NCI-H1417 treated with DMSO at 0.1 percent for 48 hours (cell line): Measurements from ENCODE around the gene DGKG.

Experiments
- DNase-seq: peaks from one replicate; lab custom pipeline; 2025; lab: John Stamatoyannopoulos, UW

The DGKG gene

DNA sequence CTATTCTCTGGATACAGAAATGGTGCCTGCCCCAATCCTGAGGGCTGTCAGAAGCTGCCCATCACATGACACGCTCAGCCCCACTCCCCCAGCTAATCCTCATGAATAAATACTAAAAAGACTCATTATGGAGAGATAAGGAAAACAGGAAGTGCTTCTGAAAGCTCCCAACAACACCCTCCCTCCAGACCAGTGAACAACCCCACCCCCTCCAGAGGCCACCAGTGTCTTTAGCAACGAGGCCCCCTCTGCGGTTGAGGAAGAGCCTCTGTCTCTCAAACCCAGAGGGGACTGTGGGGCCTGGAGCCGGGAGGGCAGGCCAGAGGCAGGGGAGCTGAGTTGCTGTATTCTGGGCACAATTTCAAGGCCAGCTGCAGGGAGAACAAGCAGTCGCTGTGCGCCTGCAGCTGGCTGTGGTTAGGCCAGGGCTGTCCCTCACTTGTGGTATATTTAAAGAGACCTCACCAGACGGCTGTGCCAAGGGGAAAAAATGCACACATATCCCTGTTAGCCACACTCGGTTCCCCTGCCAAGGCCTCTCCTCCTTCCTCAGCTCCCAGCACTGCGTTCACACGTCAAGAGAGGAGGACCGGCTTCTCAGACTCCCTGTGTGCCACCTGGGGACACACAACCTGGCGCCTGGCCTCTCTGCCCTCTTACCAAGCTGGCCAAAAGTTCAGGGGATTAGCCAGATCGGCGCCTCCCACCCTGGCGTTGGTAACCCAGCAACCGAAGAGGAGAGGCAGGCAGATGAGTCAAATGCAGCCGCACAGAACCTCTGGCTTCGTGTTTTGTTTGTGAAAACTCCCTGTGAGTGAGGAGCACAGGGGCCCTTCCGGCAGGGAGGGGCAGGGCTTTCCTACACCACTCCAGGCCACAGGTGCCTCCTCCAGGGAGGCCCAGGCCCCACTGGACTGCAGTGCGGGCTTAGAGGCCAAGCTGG is 152.0 kb downstream of the DGKG start:
- no peak for DNase-seq

DNA sequence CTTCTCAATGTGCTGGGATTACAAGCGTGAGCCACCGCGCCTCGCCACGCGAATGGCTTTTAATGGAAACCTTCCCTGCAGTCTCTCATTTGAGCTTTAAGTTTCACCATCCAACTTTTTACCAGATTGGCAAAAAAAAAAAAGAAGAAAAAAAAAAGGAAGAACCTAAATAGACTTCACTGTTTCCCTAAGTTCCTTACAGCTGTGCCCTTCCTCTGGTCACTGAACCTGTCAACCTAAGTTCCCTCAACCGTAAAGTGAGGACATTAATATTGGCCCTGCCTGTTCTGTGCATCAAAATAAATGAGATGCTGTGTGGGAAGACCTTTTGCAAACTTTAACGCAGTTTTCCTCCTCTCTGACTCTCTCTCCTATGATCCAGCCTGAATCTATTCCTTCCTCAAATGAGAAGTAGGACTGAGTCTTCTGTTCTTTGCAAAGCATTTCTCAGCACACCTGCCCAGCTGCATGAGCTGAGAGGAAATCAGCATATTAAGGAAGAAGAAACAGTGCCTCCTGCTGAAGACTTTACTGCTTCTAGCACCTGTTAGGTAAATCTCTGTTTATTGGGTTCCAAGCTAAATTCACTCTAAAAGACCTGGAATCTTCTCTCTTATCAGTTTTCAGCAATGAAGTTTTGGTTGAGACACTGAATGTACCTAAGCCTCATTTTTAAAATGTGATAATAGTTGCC is 153.6 kb downstream of the DGKG start:
- no peak for DNase-seq

DNA sequence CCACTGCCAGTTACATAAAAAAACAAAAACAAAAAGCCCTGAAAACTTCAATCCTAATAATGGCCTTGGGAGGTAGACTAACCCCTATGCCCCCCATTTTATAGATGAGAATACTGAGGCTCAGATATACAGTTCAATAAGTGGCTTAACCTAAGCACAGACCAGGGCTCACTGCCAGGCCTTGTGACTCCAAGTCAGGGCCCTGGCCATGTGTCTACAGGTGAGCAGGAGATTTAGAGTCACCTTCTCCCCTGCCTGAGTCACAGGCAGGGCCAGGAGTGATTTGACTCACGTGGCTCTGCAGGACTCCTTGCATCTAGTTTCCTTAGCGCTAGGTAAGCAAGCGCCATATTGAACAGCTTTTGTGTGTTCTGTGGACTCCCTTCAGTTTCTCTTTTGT is 154.5 kb downstream of the DGKG start:
- DNase-seq: no peak

DNA sequence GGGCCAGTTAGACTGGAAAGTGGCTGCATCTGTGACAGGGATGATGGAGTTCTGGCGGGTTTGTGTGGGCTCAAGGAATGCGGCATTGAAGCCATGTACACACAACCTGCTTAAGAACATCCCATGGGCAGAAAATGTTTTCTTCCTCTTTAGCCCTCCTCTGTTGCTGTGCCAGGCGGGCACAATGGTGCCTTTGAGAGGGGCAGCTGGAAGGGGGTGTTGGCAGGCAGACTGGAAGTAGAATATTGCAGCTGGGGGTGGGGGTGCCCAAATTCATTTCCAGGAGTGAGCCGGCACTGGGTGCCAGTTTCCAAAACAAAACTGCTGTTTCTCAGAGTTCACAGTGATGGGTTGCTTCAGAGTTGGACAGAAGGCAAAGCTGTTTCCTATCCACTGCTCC is 161.3 kb downstream of the DGKG start:
- no peak for DNase-seq

DNA sequence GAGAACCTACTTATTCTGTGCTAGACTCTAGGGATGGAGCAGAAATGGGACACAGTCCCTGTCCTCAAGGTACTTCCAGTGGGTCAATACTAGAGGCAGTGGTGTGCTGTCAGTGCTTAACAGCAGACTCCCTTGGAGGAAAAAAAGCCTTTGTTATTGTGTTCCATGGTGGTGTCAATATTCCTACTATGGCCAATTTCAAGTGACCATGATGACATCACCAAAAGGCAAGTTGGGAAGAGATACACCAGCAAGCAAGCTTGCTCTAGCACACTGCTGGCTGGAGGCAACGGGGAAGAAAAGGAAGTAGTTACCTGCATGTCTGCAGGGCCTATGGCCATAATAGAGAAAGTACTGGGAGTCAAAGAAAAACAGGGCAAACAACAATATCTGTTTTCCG is 163.6 kb downstream of the DGKG start:
- no peak for DNase-seq

DNA sequence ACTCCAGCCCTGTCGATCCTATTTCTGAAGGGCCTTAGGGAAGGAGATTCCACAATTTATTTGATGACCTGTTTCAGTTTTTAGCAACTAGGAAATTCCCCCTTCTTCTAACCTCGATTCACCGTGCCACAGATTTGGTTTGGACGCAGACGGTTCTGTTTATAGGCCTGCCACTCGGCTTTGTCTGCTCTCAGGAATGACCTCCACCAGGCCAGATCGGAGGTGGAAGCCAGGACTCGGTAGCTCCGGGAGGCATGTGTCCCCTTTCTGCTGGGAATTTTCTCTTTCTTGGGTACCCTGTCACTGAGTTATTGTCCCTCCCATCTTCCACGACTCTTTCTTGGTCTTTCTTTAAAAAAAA is 167.6 kb downstream of the DGKG start:
- DNase-seq: no peak

DNA sequence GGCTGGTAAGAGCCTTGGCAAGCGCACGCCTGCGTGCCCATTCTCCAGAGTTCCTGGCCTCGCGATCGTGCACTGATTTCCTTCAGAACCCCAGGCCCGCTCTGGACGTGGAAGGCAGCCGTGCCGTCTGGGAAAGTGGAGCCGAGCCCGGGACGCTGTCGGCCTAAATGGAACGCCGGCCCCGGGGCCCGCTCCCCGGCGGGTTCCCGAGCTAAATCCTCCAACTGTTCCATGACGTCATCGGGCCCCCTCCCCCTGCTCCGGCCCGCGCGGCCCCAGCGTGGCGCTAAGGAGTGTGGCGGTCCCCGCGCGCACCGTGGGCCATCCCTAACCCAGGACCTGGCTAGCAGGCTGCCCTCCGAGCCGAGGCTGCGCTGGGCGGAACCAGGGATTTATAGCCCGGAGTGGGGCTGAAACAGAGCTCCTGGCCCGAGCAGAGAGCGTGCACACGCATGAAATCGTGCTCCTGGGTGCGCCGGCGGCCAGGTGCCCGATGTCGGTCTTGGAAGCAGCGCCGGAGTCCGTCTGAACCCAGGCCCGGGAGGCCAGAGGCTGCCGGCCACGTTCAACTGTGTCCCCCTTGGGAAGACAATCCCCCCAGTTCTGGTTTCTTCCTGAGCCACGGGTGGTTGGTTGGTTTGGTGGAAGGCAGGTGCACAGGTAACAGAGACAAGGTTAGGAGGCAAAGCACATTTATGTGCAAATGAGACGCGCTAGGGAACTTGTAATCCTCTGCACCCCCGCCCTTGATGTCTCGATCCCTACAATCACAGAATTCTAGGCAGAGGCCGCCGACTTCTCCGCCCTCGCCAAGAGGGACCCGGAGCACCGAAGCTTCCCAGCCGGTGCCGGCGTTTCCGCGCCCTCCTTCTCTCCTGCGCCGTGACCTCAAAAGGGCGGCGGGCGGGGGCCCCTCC is 168.2 kb downstream of the DGKG start:
- no peak for DNase-seq

DNA sequence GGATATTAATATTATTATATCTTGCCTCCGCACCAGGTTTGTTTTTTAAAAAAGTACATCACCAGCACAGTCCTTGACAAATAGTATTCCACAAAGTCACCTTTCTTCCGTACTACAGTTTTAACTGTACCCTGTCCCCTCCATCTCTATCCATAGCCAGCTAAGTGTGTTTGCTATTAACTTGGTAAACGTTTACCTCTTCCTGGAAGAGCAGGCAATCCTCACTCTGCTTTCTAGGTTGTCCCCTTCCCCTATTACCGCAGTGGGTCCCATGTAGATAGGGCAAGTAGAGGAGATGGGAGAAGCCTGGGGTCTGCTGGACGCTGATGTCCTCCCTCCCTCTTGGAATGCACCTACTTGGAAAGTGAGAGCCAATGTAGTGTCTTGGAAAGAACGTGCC is 169.2 kb downstream of the DGKG start:
- DNase-seq: no peak

DNA sequence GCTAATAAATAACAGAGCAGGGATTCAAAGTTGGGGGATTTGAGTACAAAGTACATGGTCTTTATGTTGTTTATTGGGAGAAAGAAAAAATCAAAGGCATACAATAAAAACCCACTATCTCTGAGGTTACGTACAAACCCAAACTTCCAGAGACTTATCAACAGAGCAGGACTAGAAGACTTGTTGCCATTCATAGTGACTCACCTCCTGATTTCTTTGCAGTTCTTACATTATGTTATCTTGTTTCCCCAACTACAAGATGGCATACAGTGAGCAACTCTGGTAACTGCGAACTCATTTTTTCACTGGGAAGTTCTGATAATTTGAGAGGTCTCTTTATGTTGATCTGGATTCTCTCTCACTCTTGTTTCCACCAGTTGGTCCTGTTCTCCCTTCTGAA is 172.5 kb downstream of the DGKG start:
- no peak for DNase-seq

DNA sequence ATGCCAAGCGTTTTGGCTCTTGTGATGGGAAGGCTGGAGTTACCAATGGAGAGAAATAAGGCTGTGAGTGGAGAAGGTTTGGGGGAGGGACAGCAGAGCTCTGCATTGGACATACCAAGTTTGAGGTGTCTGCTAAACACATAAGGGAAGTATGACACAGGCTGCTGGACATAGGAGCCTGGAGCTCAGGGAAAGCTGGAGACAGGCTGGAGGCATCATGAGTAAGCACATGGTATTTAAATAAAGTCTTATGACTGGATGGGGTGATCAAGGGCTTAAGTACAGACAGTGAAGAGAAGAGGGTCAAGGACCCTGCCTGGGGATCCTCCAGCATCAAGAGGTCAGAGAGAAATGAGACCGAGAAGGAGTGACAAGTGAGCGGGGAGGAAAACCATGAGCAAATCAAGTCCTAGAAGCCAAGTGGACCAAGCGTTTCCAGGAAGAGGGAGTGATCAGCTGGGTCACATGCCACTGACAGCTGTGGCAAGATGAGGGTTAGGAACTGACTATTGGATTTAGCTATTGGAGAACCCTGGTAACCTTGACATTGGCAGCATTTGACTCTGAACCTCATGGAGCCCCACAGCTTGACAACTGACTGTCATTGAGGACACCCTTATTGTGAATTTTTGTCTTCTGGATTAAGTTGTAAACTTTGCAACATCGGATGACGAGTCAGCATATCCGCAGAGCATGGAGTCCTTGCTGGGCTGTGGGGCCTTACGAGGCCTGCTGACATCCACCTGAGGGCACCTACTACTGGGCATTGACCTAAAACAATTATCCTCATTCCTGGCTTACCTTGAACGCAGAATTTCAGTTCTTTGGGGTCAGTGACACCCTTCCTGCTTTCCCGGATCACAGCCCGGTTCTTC is 174.4 kb downstream of the DGKG start:
- DNase-seq: no peak

DNA sequence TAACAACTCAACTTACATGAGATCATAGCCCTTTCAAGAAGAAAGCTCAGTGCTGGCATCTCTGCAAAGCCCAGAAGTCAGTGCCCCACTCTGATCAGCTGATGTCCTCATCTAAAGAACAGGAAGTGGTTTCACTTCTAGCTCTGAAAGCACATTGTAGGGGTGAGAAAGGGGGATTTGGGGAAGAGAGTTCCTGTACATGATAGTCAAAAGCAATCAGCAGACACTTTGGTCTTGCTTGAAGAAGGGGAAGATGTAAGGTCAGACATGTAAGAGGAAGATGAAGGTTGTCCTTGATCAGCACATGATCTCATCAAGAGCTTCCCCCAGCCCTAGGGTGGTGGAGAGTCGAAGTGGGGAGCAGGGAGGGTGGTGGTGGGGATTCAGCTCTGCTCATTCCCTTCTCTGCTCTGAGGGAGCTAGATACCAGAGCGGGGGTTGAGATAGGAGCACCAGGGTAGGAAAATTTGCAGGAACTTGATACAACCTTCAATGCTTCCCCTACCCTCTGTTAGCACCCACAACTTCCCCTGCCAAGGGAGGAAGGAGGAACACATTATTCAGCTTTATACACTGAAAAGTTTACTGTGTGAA is 176.7 kb downstream of the DGKG start:
- no peak for DNase-seq

DNA sequence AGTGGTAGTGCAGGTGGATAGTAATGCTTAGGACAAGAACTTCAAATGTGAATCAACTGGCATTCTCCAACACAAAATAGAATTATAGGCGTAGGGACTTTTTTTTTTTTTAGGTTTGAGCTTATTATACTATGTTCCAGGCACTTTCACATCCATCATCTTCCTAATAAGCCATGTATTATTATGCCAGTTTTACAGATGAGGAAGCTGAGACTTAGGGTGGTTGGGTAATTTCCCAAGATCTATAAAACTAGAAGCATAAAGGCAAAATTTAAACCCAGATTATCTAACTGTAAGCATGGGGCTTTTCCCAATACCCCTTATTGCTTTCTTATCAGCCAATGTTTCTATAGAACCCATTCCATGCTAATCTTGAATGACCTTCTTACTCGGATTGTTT is 178.0 kb downstream of the DGKG start:
- no peak for DNase-seq

DNA sequence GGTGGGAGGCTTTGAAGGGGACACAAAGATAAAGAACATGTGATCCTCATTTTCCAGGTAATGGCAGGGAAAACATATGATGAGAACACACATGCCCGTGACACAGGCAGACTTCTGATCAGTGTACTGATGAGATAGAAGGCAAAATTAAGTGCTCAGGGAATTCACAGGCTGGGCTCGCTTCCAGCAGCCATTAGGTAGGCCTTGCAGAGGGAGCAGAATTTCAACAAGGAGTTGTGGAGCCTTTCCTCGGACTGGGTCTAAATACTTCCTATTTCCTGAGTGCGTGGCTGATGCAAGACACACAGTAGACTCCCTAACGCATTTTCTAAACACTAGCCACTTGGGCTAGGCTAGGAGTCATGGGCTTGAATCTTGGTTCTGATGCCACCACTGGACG is 179.2 kb downstream of the DGKG start:
- DNase-seq: no peak

DNA sequence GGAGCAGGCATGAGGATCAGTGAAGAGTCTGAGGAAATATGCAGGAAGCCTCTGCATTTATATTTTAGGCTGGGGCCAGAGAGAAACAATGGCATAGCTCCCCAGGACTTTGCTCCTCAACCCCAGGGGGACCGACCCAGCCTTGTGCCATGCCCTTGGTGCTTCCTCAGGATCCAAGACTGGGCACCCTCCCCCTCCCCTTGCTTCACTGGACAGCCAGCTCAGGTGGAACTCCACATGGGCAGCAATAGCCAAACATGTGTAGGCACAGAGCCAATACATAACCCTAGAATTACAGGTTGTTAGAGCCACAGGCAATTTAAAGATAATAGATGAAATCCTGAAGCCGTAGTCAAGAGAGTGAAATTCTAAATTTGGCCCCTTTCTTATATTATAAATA is 180.1 kb downstream of the DGKG start:
- no peak for DNase-seq

DNA sequence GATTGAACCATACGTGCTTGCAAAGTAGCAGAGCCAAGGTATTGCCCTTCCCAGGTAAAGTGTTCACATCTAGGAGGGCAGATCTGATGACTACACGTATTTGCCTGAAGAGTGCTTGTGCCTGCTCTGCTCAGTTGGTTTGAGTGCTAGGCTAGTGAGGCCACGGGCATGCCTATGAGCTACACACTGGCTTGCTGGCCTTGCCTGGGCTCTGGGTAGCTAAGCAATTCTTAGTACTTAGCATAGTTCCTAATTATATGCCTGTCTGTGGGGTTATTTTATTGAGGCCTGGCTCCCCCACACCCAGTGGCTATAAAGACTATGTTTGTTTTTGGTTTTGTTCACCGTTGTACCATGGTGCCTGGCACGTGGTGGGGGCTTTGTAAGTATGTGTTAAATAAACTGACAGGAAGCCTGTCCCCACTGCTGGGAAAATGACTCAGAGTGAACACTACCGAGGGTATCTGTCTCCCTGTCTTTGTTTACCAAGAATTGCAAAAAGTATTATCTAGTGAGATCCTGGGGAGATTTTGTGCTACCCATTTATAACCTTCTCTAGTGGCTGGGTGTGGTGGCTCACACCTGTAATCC is 181.0 kb downstream of the DGKG start:
- DNase-seq: no peak

DNA sequence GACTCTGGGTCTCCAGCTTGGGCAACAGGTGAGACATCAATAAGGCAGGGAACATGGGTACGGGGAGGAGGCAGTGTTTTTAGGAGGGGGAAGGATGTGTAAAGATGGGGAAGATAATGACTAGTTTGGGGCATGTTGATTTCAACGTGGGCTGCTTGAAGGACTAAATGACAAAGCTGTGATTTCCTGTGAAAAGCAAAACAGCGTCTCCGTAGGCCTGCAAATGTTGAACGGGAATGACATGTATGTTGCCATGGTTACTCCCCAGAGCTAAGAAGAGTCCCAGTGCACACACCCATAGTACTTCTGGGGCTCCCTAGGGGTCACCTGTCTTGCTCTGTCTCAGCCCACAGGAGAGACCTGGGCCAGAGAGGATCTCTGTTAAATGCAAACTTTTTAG is 181.9 kb downstream of the DGKG start:
- no peak for DNase-seq

DNA sequence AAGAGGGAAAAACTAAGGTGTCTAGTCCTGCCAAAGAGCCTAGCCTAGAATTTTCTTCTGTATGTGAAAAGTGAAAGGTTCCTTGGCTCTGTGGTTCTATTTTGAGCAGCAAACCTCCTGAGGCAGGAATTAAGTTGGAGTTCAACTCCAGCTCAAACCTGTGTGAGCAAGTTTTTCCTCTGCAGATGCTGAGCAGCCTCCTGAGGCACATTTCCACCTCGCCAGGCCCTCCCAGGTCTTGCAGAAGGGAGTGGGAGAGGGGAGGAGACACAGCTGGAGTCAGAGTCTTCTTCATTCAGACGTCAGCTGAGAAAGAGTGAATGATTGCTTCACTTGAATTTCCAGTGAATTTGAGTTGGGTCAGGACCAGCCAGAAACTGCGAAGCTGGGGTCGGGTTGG is 183.6 kb downstream of the DGKG start:
- DNase-seq: no peak

DNA sequence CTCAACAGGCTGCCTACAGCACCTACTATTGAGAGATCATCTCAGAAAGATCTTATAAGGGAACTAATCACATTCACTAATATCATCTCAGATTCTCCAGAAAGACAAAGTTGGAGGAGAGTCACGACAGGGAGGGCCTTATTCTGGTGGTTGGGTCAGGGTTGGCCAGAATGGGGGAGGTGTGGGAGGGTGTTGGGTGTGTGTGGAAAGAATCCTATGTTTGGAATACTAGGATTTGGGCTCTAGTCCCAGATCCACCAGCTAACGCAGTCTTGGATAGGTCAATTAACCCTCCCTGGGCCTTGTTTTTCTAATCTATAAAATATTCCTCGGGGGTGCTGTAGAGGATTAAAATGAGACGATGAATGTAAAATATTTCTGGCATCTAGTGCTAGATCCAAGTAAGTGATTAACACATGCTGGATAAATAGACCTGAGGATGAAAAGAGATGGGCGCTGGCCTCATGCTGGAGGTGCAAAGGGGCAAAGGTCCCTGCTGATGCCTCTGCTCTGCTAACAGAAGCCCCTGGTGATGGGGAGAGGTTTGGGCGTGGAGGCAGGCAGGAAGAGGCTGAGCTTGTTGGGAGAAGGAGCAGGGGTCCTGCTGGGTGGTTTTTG is 185.6 kb downstream of the DGKG start:
- no peak for DNase-seq

DNA sequence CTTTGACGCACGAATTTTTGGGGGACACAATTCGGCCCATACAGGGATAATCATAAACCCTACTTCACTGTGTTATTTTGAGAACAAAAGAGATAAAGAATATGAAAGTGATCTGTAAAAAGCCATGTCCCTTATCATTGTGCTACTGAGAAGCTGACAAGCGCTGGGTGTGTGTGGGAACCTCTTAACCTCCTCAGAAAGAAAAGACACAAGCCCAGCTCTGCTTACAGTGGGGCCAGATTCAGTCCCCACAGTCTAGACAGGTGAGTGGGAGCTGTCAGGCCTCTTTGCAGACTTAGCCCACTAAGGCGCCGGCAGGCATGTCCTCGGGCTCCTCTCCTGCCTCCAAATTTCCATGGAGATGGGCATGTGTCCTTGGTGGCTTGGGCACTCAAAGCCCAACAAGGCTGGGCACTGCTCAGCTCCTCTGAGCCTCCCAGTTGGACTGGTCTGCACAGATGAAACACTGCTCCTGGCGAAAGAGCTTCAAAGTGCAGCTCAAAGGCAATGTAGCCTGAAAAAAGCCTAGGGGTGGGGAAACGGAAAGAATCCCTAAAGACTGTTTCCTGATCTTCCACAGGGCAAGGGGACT is 188.7 kb downstream of the DGKG start:
- DNase-seq: no peak

DNA sequence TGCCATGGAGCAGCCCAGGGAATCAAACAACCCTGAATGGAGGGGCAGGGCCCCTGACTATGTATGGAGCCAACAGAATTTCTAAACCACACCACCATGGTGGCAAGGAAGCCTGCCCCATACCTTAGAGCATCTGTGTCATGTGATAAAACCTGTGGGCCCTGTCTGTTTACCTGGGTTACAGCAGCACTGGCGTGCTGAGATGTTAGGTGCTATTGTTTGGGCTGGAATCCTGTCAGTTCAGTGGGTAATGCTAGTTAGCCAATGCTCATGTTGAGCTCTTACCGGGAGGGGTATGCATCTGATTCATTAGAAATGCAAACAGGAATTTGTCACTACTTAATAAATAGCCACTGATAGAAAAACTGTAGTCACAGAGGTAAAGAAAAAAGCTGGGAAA is 189.7 kb downstream of the DGKG start:
- DNase-seq: no peak
